OCI-LY3 (cell line): ENCODE data around the gene GMIP.

ENCODE experiments used
- H2AFZ ChIP-seq: fragments of 200-600, 300-600 bp; shearing (Covaris generic); 2 replicates; pipeline ENCODE4 v1.6.0; 2014; ENCODE audit warnings: antibody characterized with exemption, low read depth, low read length
- H3K27ac ChIP-seq: fragments of 200-600, 300-600 bp; sonication (generic); 2 replicates; pipeline ENCODE4 v1.5.1; 2014; ENCODE audit warnings: mild to moderate bottlenecking, low read length, moderate library complexity, mixed read lengths
- H3K27me3 ChIP-seq: fragments of 200-600, 300-600 bp; sonication (generic); 2 replicates; pipeline ENCODE4 v1.6.1; 2014; ENCODE audit warnings: low read depth, low read length, mixed read lengths
- H3K36me3 ChIP-seq: fragments of 200-600, 300-600 bp; sonication (generic); replicated peaks from 2 replicates; pipeline ENCODE3; 2014; ENCODE audit warnings: low read depth, low read length, mixed read lengths
- H3K4me1 ChIP-seq: fragments of 300-600, 200-600 bp; sonication (generic); 2 replicates; pipeline ENCODE4 v1.6.1; 2014; ENCODE audit warnings: low read length, mixed read lengths
- H3K4me2 ChIP-seq: fragments of 200-600, 300-600 bp; sonication (generic); 2 replicates; pipeline ENCODE4 v1.6.1; 2014; ENCODE audit warnings: low read length, mixed read lengths
- H3K4me3 ChIP-seq: fragments of 300-600, 200-600 bp; sonication (generic); 2 replicates; pipeline ENCODE4 v1.5.1; 2014; ENCODE audit warnings: antibody characterized with exemption, mild to moderate bottlenecking, low read length, moderate library complexity
- H3K79me2 ChIP-seq: fragments of 300-600, 200-600 bp; shearing (Covaris generic); 2 replicates; pipeline ENCODE4 v1.6.1; 2014; ENCODE audit warnings: mild to moderate bottlenecking, low read length, mixed read lengths
- H3K9ac ChIP-seq: fragments of 300-600, 200-600 bp; shearing (Covaris generic); 2 replicates; pipeline ENCODE4 v1.6.0; 2014; ENCODE audit warnings: mild to moderate bottlenecking, low read length, moderate library complexity
- H3K9me3 ChIP-seq: fragments of 200-600, 300-600 bp; shearing (Covaris generic); 2 replicates; pipeline ENCODE4 v1.6.1; 2014; ENCODE audit warnings: low read length, mixed read lengths; ENCODE audit not compliant: insufficient read depth
- H4K20me1 ChIP-seq: fragments of 200-600, 300-600 bp; sonication (generic); 2 replicates; pipeline ENCODE4 v1.6.1; 2016; ENCODE audit warnings: low read length, mixed read lengths; ENCODE audit not compliant: insufficient read depth
- EZH2phosphoT487 ChIP-seq: fragments of 200-600 bp; shearing (Covaris generic); IDR thresholded peaks from 2 replicates; pipeline ENCODE4 v1.6.1; 2018; ENCODE audit warnings: antibody characterized with exemption, mixed run types, low read depth
- TF ChIP-seq, protein P1 (sequence below): fragments of 200-600, 300-600 bp; sonication (generic); IDR thresholded peaks from 2 replicates; pipeline ENCODE4 v1.5.1; 2014; ENCODE audit warnings: antibody characterized with exemption, low read length, low read depth

GMIP gene

DNA sequence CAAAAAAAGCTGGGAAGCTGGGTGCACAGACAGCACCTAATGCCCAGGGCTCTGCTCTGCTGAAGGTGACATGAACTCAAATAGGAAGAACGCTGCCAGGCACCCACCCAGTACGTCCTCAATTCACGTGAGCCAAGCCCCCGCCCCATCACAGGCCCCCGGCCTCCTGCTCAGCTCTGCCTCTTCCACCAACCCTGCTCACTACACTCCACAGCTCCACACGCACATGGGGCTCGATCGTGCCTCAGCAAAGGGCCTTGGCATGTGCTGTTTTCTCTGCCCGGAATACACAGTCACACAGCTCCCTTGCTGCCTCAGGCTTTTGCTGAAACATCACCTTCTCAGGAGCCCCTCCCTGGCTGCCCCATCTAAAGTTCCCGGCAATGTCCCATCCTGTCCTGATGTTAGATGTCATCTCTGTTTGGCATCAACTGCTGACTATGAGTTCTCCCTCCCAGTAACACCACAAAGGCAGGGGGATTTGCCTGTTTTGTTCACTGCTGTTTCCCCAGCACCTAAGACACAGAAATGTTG, 17.8 kb upstream of the GMIP start:
- Histone ChIP-seq H2AFZ (no peak overlapping the region), H3K9me3 (no peaks in the 10 kb centered on the region), H3K4me2 (peak overlapping the region; percentile 94), H3K36me3 (peaks cover 40% of the 10 kb centered on the region), H3K27ac (peak overlapping the region; percentile 93), H3K4me3 (peak overlapping the region; percentile 80), H3K9ac (peak overlapping the region; percentile 93), H3K4me1 (peaks cover 15% of the 10 kb centered on the region), H3K79me2 (peaks cover 56% of the 10 kb centered on the region), H3K27me3 (no peaks in the 10 kb centered on the region), H4K20me1 (no peaks in the 10 kb centered on the region)
- TF ChIP-seq, protein P1, sequence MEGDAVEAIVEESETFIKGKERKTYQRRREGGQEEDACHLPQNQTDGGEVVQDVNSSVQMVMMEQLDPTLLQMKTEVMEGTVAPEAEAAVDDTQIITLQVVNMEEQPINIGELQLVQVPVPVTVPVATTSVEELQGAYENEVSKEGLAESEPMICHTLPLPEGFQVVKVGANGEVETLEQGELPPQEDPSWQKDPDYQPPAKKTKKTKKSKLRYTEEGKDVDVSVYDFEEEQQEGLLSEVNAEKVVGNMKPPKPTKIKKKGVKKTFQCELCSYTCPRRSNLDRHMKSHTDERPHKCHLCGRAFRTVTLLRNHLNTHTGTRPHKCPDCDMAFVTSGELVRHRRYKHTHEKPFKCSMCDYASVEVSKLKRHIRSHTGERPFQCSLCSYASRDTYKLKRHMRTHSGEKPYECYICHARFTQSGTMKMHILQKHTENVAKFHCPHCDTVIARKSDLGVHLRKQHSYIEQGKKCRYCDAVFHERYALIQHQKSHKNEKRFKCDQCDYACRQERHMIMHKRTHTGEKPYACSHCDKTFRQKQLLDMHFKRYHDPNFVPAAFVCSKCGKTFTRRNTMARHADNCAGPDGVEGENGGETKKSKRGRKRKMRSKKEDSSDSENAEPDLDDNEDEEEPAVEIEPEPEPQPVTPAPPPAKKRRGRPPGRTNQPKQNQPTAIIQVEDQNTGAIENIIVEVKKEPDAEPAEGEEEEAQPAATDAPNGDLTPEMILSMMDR = no peak
- TF ChIP-seq EZH2phosphoT487 = no peak

DNA sequence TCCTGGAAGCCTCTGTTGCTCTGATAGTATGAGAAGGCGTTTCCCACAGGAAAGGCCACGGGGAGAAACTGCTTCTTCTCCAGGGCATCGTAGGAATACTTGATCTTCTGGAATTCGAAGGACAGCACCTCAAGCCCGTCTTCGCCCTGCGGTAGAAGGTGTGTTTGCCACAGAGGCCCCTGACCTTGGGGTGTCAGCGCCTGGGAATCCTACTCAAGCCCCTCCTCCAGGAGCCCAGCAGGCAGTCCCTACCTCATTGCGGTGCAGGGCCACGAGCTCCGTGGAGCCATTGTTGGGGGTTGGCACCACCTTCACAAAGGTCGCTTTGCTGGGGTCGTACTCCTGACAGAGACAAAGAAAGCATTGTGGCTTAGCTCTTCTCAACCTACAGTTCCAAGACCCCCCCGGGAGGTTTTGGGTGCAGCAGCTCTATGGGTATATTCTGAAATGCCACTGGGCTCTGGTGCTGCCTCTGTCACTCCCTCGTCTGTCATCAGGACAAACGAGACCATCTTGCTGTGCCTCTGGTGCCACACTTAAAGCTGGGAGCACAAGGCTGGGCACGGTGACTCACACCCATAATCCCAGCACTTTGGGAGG, 16.3 kb upstream of the GMIP start:
- Histone ChIP-seq H3K79me2 (peaks cover 56% of the 10 kb centered on the region), H3K27me3 (no peaks in the 10 kb centered on the region), H2AFZ (no peak overlapping the region), H3K9ac (no peak overlapping the region), H3K9me3 (no peaks in the 10 kb centered on the region), H3K27ac (no peak overlapping the region), H4K20me1 (no peaks in the 10 kb centered on the region), H3K4me1 (peaks cover 15% of the 10 kb centered on the region), H3K4me3 (no peak overlapping the region), H3K36me3 (peaks cover 55% of the 10 kb centered on the region), H3K4me2 (no peak overlapping the region)
- TF ChIP-seq EZH2phosphoT487 = no peak
- TF ChIP-seq, protein P1 = no peak

DNA sequence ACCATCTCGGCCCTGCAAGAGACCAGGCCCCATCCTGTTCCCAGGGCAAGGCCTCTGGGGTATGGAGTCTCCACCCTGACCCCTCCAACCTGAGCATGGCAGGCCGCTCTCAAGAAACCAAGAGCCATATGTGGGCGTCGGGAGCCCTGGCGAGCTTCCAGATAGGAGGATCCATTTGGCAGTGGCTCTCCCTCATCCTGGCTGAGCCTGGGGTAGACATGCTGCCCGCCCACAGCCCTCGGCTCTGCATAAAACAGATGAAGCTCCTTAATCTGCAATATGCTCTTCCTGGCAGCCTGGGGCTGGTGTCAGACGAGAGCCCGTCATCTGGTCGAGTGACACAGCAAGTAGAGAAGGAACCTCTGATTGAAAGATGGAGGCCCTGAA, 13.9 kb upstream of the GMIP start:
- Histone ChIP-seq H3K36me3 (peaks cover 77% of the 10 kb centered on the region), H3K4me2 (no peak overlapping the region)

More for the DNA sequence above, 13.9 kb upstream of the GMIP start:
- Histone ChIP-seq H3K9me3 (no peaks in the 10 kb centered on the region), H3K27ac (no peak overlapping the region), H3K9ac (no peak overlapping the region), H2AFZ (no peak overlapping the region), H3K4me3 (no peak overlapping the region), H3K4me1 (peaks cover 12% of the 10 kb centered on the region), H4K20me1 (no peaks in the 10 kb centered on the region), H3K79me2 (peaks cover 41% of the 10 kb centered on the region), H3K27me3 (no peaks in the 10 kb centered on the region)
- TF ChIP-seq EZH2phosphoT487 = no peak
- TF ChIP-seq, protein P1 = no peak
